CD4-positive, alpha-beta T cell (primary cell): ENCODE results near the gene GTSE1. TPM values are rescaled to one million over a fixed set of nuclear protein-coding genes. Genes with fewer than 3 reads are reported as not detected.

Experiments
- ATAC-seq: fragments of 200-7000 bp; cut with Tn5 transposase; one replicate; pipeline ENCODE4 v1.10.0; 2022; ENCODE audit warnings: mild to moderate bottlenecking; ENCODE audit not compliant: poor library complexity
- CTCF ChIA-PET: fragments of 350-600 bp; sonication (Branson Sonifier 250); formaldehyde crosslinking; loops from one replicate; lab custom pipeline; 2021; ENCODE audit warnings: antibody characterized with exemption, inconsistent platforms; lab: Charles Lee
- POLR2A ChIA-PET: fragments of 350-600 bp; sonication (Branson Sonifier 250); formaldehyde crosslinking; loops from one replicate; lab custom pipeline; 2021; ENCODE audit warnings: antibody characterized with exemption, inconsistent platforms; lab: Charles Lee
- DNase-seq, 14 experiments: peaks; one replicate each; pipeline ENCODE4 v3.0.0-alpha.2; 2013 to 2020; ENCODE audit warnings: mixed read lengths in 2 of 14
- H3K27ac ChIP-seq, 2 donors: one replicate each; pipeline versions ENCODE4 v1.5.1 to v1.7.0; 2013; ENCODE audit warnings: low read length in 2 of 2, low read depth in 1 of 2, mild to moderate bottlenecking in 1 of 2
- H3K27me3 ChIP-seq, 2 experiments: 1 replicate in 1 of 2; 2 replicates in 1 of 2; pipeline versions ENCODE4 v1.6.1 to v1.7.0; 2013; ENCODE audit warnings: low read length in 2 of 2, control low read depth in 1 of 2, mild to moderate bottlenecking in 1 of 2, moderate library complexity in 1 of 2; ENCODE audit not compliant: insufficient read depth in 2 of 2, control insufficient read depth in 1 of 2
- H3K36me3 ChIP-seq: one replicate; pipeline ENCODE4 v1.6.1; 2013; ENCODE audit warnings: low read length, control low read depth; ENCODE audit not compliant: insufficient read depth
- H3K4me1 ChIP-seq: one replicate; pipeline ENCODE4 v1.6.1; 2013; ENCODE audit warnings: low read length, control low read depth; ENCODE audit not compliant: insufficient read depth
- H3K4me3 ChIP-seq: one replicate; pipeline ENCODE4 v1.5.1; 2013; ENCODE audit warnings: mild to moderate bottlenecking, low read length, moderate library complexity
- H3K9me3 ChIP-seq, 2 experiments: 1 replicate in 1 of 2; 2 replicates in 1 of 2; pipeline versions ENCODE4 v1.6.1 to v1.7.0; 2013; ENCODE audit warnings: low read length in 2 of 2, mild to moderate bottlenecking in 2 of 2, control low read depth in 1 of 2, moderate library complexity in 1 of 2; ENCODE audit not compliant: control insufficient read depth in 1 of 2, insufficient read depth in 1 of 2
- H3K27ac Mint-ChIP-seq: one replicate; pipeline ENCODE4 v1.8.0; 2020; ENCODE audit warnings: mixed read lengths
- H3K27me3 Mint-ChIP-seq: one replicate; pipeline ENCODE4 v1.8.0; 2021; ENCODE audit warnings: mixed read lengths
- H3K36me3 Mint-ChIP-seq: one replicate; pipeline ENCODE4 v1.8.0; 2021; ENCODE audit warnings: low read depth, mixed read lengths
- H3K4me1 Mint-ChIP-seq: one replicate; pipeline ENCODE4 v1.8.0; 2021; ENCODE audit warnings: low read depth, mixed read lengths
- H3K4me3 Mint-ChIP-seq: one replicate; pipeline ENCODE4 v1.8.0; 2020; ENCODE audit warnings: mild to moderate bottlenecking, mixed read lengths
- H3K9me3 Mint-ChIP-seq: one replicate; pipeline ENCODE4 v1.8.0; 2020; ENCODE audit warnings: mixed read lengths
- CTCF ChIP-seq: fragments of 200-600 bp; IDR thresholded peaks from one replicate; pipeline ENCODE4 v1.8.0; 2022; ENCODE audit warnings: antibody characterized with exemption, mild to moderate bottlenecking
- intact Hi-C, 2 experiments: fragments of 100-400 bp; cut with DNase I in 1 of 2; cut with micrococcal nuclease in 1 of 2; formaldehyde crosslinking; loops; one replicate each; pipeline versions ENCODE4 v1.15.1 to v1.9.0; 2023 to 2025; cut with DNase I, micrococcal nuclease
- total RNA-seq, 174 experiments: library from RNA in 2 of 174; stranded (reverse) in 2 of 174; gene quantifications; one replicate each; pipeline ENCODE4 v1.2.3 and lab custom pipeline; 2021 to 2026

Gene GTSE1
- total RNA-seq, 2 experiments from 2014 or later: 0.14 to 0.89 TPM

- ATAC-seq (no peak), DNase-seq (no peak)
- Histone ChIP-seq H3K36me3 (no peaks in the 10 kb centered on the region), H3K4me3 (no peak overlapping the region), H3K4me1 (peaks cover 16% of the 10 kb centered on the region), H3K27ac (no peak overlapping the region), H3K9me3 (peaks cover 0 to 5% of the 10 kb centered on the region in 2 experiments), H3K27me3 (no peaks in the 10 kb centered on the region)
- peaks cover 30% of the 10 kb centered on the region for H3K27me3 Mint-ChIP-seq
- intact Hi-C loops: no loop called here
- CTCF ChIA-PET: no interaction called here
- POLR2A ChIA-PET: interaction anchor here (0.9 kb wide), 1 partner anchor 9 kb away, joined by 3 read pairs; no protein-coding TSS in a partner anchor
- H3K36me3 Mint-ChIP-seq: no peaks in the 10 kb centered on the region
- peaks cover 20% of the 10 kb centered on the region for H3K4me1 Mint-ChIP-seq
- peak overlapping the region; percentile 82 for H3K4me3 Mint-ChIP-seq
- TF ChIP-seq CTCF: no peak
- no peaks in the 10 kb centered on the region for H3K9me3 Mint-ChIP-seq
- no peak overlapping the region for H3K27ac Mint-ChIP-seq
Observed at GRCh38 chr22:46269564-46269963, 27.1 kb upstream of the GTSE1 start.

GRCh38 chr22:46272196-46272595 is 24.5 kb upstream of the GTSE1 start:
- Histone ChIP-seq H3K4me3 (no peak overlapping the region), H3K9me3 (no peaks in the 10 kb centered on the region), H3K27ac (no peak overlapping the region), H3K4me1 (peaks cover 16% of the 10 kb centered on the region), H3K36me3 (peaks cover 9% of the 10 kb centered on the region), H3K27me3 (no peaks in the 10 kb centered on the region)
- intact Hi-C loops: no loop called here
- H3K27me3 Mint-ChIP-seq: peaks cover 4% of the 10 kb centered on the region
- no peak overlapping the region for H3K4me3 Mint-ChIP-seq
- TF ChIP-seq CTCF: no peak
- CTCF ChIA-PET: no interaction called here
- peaks cover 17% of the 10 kb centered on the region for H3K4me1 Mint-ChIP-seq
- POLR2A ChIA-PET: no interaction called here
- no peaks in the 10 kb centered on the region for H3K9me3 Mint-ChIP-seq
- ATAC-seq: no peak
- H3K27ac Mint-ChIP-seq: no peak overlapping the region
- DNase-seq: no peak
- H3K36me3 Mint-ChIP-seq: no peaks in the 10 kb centered on the region

- Histone ChIP-seq H3K36me3 (peaks cover 9% of the 10 kb centered on the region), H3K27me3 (no peaks in the 10 kb centered on the region), H3K4me3 (no peak overlapping the region), H3K4me1 (peaks cover 12% of the 10 kb centered on the region), H3K9me3 (no peaks in the 10 kb centered on the region), H3K27ac (no peak overlapping the region)
- ATAC-seq (no peak), DNase-seq (no peak)
- Mint-ChIP-seq H3K4me3 (no peak overlapping the region), H3K36me3 (no peaks in the 10 kb centered on the region), H3K27ac (no peak overlapping the region), H3K9me3 (no peaks in the 10 kb centered on the region), H3K27me3 (no peaks in the 10 kb centered on the region), H3K4me1 (peaks cover 12% of the 10 kb centered on the region)
- TF ChIP-seq CTCF: no peak
- CTCF ChIA-PET: no interaction called here
- POLR2A ChIA-PET: no interaction called here
- intact Hi-C loops: no loop called here
Observed at GRCh38 chr22:46272762-46273431, 23.8 kb upstream of the GTSE1 start.
